Measurements from ENCODE around the gene C10orf120.

The C10orf120 gene

DNA sequence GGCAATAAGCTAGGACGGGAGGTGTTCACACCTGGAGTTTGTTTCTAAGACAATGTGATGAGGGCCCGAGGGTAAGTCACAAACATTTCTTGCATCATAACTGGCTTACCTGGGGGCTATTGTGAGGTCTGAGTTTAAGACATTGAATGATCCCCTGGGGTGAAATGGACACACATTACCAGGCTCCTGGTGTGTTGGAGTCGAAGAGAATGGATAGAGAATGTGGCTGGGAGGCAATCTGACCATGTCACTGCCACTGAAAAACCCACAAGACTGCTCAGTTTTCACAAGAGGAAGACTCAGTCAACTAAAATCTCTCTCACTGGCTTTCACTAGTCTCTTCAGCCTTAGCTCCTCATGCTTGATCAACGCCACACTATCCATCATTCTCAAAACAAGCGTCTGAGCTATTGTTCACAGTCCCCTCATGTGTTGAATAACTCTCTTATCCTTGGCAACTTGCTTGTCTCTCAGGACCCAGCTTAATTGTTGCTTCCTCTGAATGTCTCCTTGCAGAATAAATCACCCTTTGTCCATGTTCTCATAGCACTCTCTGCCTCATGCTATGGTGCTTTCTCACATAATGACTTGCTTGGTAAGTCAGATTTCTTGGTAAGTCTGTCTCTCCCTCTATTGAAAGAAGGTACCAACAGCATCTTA, at the start of gene C10orf120:
TSS of gene C10orf120 (minus strand) at position 51 of the 660 bp plus-strand sequence. CDS start 56 bp downstream, outside the sequence.
- DNase-seq, result no peak

DNA sequence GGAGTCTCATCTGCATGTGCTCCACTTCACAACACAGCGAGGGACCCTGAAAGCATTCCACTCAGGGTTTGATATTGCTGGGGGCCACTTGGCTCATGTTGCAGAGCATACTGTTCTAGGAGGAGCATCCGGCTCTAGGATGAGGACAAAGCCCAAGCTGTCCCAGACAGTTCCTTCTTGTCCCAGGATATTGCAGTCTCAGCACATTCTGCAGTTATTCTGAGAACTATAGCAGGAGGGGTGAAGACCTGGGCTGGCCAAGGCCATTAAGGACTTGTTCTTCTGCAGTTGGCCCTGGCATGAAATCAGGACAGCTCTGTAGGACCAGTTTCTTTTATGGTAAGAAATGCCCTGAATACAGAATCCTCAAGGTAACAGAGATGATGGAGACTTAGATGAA, 48.9 kb upstream of the C10orf120 start:
- no peak for DNase-seq

DNA sequence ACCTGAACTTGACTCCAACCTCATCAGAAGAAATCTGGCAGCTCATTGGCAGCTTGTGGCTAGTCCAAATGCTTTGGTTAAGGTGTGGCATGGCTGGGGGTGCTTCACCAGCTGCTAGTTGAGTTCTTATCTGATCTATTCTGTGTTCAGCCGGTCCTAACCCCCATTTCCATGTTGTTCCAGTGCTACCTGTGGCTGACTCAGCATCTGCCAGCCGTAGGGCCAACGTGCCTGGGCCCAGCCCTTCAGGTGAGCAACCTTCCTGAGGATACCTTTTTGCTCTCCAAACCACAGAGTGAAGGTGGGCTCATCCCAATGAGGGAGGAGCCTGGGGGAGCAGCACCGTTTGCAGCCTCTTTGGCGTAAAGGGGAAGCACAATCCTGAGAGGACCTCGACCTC, 46.8 kb upstream of the C10orf120 start:
- DNase-seq, result no peak

DNA sequence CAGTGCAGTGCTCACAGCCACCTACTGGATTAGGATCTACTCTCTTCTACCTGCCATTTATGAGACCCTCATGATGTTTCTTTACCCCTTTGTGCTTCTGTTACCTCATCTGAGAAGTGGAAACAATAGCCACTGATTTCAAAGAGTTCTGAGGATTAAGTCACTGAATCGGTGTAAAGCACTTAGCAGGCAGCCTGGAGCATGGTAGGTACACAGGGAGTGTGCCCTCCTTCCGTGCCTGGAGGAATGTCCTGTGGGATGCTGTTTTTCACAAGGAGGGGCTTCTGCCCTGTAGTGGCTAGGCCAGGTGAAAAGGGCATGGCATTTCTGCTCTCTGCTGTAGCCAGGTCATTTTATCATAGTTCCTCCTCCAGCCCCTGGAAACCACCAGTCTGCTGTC, 44.6 kb upstream of the C10orf120 start:
- no peak for DNase-seq

DNA sequence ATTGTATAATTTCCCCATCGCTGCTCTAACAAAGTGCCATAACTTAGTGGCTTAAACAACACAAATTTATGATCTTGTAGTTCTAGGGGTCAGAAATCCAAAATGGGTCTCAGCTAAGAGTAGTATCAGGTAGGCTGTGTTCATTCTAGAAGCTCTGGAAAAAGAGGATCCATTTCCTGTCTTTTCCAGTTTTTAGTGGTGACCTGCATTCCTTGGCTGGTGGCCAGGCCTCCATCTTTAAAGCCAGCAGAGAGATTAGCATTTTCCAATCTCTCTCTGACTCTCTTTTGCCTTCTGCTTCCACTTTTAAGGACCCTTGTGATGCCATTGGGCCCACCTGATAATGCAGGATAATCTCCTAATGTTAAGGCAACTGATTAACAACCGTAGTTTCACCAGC, 41.0 kb upstream of the C10orf120 start:
- DNase-seq, result no peak

DNA sequence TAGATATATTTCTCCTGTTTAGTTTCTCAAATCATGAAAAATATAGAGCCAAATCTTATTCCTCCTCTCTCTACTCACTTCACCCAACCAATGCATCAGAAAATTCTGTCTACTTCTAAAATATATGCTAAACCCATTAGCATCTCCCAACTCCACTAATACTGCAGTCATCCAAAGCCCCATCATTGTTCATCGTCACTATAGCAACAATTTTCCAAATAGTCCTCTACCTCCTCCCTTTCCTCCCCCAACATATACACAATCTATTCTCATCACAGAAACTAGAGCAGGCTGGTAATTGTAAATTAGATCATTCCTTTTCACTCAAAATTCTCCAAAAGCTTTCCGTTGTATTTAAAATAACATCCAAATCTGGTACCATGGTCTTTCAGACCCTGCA, 38.4 kb upstream of the C10orf120 start:
- DNase-seq, result no peak

DNA sequence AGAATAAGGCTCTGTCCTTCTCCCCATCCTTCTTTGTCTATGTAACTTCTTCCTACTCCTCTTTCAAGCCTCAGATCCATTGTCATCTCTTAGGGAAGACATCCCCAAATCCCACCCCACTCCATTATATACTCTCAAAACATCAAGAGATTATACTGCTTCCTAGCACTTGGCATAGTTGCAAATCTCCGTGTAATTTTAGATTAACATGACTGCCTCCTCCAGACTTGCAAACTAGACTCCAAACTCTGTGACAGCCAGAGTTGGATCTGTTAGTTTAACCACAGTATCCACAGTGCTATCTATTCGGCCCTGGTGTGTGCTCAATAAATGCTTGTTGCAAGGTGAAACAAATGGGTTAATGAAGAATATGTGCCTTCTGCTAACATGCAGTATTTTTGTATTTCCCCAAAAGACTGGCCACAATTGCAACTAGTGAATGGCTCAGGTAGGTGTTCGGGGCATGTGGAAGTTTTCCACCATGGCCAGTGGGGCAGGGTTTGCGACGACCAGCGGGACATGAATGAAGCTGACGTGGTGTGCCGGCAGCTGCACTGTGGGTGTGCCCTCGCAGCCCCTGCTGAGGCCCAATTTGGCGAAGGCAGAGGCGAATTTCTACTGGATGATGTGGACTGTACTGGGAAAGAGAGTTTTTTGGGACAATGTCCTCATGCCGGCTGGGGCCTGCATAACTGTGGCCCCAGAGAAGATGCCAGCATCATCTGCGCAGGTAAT, 34.5 kb upstream of the C10orf120 start:
- DNase-seq, result no peak

DNA sequence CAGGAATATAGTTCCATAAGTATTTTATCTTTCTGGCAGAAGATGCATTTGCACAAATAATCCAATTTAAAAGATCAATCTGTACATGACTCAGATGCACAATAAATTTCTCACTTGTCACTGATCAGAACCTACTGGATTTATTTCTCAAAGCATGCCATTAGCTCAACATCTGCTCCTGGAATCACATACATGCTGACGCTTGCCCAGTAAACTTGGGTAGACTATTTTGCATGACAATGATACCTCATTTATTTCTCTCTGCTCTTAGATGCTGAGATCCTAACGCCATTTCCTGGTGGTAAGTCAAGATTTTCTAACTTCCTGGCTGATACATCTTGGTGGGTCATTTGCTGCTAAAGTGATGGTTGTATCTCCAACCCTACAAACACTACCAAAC, 33.8 kb upstream of the C10orf120 start:
- no peak for DNase-seq

DNA sequence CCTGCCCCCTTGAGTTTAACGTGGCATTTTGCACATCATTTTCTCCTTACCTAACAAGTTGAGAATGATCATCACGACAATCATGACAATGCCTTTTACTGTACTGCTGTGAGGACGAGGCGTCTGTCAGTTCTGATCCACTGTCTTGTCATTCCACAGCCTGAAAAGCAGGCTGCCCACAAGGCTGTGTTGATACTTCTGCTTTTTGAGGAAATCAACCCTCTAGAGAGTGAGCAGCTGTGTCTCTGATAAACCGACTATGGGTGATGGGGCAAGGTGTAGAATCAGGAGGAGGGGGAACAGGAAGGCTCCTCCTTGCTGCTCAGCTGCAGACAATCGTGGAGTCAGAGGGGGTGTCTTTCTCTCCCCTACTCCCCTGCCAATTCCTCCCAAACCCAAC, 30.6 kb upstream of the C10orf120 start:
- no peak for DNase-seq

DNA sequence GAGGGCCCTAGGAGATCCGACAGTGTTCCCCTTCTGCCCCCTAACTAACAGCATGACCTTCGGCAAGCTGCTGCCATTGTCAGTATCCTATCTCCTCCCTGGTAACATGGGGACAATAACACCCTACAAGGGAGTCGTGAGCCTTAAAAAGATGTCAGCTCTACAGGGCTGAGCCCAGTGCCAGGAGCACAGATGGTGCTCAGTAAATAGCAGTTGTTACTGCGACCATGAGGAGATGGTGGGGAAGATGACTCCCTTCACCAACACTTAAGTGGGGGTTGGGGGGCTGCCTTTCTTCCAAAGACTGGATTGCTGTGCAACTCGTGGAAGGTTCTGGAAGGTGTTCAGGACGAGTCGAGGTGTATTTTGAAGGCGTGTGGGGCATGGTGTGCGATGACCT, 29.5 kb upstream of the C10orf120 start:
- DNase-seq, result no peak

DNA sequence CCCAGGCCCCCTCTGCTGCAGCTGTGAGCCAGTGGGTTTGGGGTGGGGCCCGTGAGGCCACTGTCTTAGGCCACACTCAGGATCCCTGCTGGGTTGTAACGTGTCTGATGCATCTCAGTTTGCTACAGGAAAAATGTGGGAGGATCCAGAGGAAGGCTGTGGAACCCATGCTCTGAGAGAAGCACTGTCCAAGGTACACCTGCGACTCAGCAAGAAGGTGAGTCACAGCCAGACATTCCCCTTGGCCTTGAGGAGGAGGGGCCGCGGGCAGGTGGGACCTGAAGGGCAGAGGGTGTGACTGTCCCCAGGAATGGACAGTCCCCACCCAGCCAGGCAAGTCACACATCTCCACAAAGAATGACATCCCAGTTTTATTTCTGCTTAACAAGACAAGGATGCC, 27.8 kb upstream of the C10orf120 start:
- no peak for DNase-seq

DNA sequence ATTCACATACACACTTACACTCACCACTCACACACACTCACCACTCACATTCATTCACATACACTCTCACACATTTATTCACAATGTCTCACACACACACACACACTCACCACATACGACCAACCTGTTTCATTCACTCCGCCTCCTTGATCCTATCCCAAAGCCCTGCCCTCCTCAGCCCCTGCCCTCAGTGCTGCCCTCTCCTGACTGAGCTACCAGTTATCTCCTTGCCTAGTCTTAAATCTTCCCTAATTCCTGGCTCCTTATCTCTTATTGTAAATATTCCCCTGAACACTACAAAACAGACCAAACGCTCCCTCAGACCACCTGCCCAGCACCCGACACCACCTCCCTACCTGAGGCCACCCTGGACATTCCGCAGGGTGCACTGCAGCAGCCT, 26.1 kb upstream of the C10orf120 start:
- DNase-seq, result no peak

DNA sequence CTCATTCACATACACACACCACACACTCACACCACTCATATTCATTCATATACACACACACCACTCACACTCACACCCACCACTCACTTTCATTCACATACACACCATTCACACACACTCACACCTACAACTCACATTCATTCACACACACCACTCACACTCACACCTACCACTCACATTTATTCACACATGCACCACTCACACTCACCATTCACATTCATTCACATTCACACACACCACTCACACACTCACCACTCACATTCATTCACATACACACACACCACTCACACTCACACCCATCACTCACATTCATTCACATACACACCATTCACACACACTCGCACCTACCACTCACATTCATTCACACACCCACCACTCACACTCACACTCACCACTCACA, 25.4 kb upstream of the C10orf120 start:
- DNase-seq, result no peak

DNA sequence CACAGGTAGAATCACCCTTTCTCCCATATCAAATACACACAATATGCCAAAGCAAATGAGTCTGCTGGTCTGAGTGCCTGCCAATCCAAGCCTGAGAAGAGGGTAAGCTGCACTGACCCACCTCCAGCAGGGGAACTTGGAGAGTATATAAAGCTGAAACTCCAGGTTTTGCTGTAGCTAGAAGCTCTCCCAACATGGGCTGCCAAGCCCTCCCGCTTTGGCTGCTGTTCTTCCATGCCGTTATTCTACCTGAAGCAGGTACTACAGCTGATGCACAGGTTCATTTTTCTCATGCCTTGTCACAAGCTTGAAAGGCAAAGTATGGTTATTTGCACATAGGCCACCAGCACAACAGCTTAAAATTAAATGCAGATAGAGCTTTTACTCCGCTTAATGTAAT, 21.5 kb upstream of the C10orf120 start:
- DNase-seq, result no peak

DNA sequence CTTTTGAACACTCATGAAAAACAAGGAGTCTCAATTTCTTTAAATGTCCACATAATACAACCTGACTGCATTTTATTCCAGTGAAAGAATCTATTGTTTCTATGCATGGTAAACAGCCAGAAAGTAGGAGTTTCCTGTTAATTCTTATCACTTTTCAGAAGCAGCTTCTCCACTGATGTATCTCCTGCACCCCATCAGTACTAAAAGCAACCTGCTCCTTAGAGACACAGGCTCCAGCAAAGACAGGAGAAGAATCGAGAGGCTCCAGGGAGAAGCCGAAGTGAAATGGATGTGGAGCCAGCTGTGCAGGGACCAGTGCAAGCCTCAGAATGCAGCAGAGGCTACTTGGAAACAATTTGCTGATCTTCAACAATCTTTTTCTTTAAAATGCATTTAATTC, 16.4 kb upstream of the C10orf120 start:
- no peak for DNase-seq

DNA sequence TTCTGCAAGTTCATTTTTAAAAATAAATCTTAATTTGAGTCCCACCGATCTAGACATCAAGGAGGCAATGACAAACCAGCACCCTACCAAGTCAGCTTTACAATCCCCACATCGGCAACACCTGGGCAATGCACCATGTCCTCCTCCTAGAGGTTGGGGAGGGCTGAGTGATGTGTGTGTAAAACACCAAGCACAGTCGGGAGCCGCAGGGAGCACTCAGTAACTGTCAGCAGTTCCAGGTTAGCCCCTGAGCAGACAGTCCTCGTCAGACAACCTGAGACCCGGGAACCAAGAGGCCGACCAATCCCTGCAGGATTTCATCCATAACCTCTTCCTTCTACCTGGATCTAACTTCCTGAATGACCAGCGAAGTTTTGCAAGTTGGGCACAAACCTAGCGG, 15.9 kb upstream of the C10orf120 start:
- DNase-seq, result no peak

DNA sequence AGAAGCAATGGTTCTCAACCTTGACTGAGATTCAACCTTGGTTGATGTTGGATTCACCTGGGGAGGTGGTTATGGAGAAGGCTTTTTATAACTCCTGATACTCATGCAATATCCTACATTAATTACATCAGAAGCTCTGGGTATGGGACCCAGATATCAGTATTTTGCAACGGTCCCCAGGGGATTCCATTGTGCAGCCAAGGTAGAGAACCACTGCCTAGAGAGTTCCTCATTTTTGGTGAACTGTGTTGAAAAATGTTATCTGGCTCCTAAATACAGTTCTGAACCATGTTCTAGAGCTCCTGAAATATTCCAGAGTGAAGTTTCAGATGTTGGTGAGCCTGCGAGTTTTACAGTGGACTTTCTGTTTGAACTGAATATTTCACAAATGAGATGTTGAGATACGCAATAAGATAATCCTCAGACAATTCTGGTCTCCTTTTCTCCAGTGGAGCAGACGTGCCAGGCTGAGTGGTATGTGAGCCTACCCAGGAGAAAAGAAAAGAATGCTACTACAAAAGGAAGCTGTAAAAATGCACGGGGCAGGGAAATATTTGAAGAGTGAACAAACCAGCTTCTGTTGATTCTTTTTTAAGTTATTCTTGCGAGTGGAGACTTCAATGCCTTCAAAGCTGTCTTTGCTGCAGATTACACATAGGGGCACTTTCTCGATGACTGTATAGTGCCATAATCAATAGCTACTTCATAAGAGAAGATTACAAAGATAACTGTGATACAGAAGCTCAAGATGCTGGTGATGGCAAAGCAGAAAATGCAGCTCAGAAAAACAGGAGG, 13.6 kb upstream of the C10orf120 start:
- no peak for DNase-seq

DNA sequence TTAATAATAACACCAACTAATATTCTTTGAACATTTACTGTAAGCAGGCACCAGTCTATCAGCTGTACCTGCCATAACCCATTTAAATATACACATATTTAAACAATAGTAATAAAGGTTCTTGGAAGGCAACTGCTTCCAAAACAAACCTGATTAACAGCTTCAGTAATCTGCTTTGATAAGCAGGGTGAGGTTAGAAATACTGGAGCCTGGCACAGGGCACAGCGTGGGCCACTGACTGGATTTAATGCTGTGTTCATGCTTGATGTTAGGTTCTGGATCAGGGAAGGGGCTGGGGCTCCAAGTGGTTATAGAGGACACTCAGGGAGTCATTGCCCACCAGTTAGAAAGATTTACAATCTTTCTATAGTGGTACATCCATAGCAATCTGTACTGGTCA, 10.9 kb upstream of the C10orf120 start:
- DNase-seq, result no peak

DNA sequence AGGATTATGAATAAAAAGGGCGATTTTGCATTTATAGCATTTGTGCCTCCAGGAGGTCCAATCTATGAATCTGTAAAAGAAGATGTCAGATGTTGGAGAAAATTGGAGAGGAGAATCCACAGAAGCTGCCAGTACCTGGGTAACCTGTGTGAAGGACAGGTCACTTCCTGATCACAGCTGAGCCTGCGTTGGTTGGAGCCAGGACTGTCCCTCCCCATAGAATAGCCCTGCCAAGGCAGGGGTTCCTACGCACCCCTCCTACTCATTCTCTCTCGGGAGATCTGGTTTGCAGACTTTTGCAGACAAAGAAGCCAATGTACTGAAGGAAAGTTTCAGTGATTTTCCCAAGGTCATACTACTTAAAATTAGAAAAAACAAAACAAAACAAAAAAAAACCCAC, 10.3 kb upstream of the C10orf120 start:
- no peak for DNase-seq

DNA sequence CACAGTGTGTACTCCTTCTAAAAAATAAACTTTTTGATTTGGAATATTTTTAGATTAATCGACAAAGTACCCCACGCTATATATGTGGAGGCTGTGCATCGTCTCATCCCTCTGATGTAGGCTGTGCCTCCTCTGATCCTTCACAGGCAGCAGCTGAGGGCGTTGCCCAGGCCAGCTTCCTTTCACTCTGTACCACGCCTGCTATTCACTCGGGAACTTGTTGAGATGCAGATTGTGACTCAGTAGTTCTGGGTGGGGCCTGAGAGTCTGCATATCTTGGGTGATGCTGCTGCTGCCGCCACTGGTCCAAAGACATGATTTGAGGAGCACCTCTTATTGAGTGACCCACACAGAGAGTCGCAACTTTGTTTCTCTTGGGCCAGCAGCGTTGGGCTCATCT, 7.9 kb upstream of the C10orf120 start:
- DNase-seq, result no peak

DNA sequence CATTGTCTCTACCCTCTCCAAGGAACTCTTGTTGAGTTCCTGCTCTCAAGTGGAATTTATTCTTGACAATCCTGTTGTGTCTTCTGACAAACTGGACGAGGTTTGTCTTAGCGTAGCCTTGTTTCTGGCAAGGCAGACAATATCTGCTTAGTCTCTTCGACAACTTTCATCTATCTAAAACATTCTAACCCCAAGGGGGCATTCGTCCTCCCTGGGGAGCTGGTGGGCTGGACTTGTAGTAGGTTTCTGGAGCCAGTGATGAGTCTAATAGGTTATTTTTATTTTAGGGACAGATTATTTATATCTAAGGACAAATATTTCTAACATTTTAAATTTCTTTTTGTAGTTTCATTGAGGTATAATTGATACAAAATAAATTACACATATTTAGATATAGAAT, 7.3 kb upstream of the C10orf120 start:
- no peak for DNase-seq

DNA sequence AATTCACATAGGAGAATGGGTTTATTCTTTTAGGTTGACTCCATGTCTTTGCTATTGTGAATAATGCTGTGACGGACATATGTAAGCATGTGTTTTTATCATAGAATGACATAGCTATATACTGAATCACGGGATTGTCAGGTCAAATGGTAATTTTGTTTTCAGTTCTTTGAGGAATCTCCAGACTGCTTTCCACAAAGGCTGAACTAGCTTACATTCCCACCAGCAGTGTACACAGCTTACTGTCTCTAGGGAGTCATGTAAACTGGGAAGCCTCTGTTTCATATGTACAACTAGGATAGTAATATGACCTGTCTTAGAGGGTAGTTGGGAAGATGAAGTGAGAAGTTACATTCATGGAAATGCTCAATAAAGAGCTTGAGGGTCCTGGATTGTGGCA, 6.8 kb upstream of the C10orf120 start:
- DNase-seq, result no peak

DNA sequence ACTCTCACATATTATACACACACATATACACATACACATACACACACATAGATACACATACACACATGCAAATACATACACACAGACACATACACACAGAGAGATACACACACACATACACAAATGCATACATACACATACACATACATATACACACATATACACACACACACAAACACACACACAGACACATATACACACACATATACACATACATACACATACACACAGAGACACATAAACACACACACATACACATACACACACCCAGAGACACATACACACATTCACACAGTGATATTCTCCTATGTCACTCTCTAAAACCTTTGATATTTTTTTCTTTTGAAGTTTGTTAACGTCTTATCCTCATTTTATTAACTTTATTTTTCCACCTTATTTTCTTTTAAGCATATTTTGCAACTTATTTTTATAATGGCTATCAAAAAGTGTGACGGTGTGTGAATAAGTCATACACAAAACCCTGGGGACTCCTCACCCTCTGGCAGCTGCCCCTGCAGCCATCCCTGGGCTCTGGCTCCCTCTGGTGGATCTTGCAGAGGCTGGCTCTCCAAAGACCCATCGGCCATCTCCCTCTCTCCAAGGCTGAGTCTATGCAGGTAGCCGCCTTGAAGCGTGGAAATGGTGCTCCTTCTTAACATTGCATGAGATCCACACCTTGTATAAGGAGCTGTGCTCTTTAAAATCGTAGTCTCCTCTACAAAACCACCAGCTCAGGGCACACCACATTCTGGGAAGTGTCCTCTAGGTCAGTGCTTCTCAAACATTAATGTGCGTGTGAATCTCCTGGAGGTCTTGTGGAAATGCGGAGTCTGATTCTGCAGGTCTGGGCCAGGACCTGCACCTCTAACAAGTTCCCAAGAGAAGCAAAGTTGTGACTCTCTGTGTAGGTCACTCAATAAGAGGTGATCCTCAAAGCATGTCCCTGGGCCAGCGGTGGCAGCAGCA, 4.1 kb upstream of the C10orf120 start:
- DNase-seq, result peak; percentile 76

All from activated effector memory CD4-positive, alpha-beta T cell treated with anti-CD3 and anti-CD28 coated beads, Interleukin-2, amount 50 U/mL, for 16 hours (primary cell).